GM19324 (cell line): ENCODE results near the gene MICAL3.

Experiments used
- ATAC-seq: cut with Tn5 transposase; IDR thresholded peaks from one replicate; pipeline ENCODE4 v1.9.1; 2021; ENCODE audit warnings: mild to moderate bottlenecking, moderate library complexity; ENCODE audit not compliant: unreplicated experiment, low FRiP score

MICAL3 gene

GRCh38 chr22:17957693-17958092 lies 66.7 kb downstream of the MICAL3 start:
- ATAC-seq: no peak

DNA sequence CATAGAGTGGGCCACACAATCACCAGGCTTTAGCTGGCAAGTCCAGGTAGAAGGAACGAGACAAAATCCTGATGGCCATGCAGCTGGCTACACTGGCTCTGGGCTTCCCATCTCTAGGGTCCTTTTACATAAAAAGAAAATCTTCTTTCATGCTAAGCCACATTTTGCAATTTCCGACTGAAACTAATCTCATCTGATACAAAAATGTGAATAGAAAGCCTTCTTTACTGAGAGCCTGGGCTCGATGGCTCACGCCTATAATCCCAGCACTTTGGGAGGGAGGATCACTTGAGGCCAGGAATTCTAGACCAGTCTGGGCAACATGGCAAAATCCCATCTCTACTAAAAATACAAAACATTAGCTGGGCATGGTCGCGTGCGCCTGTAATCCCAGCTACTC lies 67.2 kb downstream of the MICAL3 start:
- ATAC-seq: no peak

- ATAC-seq: no peak
These were observed 67.7 kb downstream of the MICAL3 start for GRCh38 chr22:17956630-17957029.

DNA sequence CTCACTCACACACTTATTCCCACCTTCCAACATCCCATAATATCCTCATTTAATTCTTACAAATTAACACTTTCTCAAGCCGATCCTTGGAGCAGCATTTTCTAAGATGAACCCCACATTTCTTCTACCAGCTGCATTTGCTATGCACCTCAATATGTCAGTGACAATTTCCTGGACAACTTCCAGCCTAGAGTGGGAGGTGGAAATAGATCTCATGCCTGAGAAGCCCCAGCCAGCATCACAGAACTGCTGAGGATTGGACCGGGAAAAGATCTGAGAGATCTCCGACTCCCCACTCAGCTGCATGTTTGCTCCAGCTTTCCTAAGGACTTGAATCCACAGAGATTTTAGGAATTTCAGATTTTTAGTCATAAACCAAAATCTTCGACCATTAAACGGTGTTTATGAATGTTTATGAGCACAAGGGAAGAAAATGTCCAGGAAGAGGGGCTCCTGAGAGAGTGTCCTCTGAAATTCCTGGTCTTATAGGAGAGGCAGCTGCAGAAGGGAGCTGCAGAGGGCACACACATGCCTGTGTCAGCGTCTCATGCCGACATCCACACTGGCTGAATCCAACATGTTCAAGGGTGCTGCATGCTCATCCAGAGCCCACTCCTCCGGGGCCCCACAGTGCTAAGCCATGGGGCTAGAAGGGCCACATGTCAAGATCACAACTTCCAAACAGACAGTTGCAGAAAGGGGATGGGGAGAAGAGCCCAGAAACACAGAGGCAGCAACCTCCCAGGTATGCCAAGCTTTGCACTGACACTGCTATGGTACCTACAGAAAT lies 68.6 kb downstream of the MICAL3 start:
- ATAC-seq: no peak

DNA sequence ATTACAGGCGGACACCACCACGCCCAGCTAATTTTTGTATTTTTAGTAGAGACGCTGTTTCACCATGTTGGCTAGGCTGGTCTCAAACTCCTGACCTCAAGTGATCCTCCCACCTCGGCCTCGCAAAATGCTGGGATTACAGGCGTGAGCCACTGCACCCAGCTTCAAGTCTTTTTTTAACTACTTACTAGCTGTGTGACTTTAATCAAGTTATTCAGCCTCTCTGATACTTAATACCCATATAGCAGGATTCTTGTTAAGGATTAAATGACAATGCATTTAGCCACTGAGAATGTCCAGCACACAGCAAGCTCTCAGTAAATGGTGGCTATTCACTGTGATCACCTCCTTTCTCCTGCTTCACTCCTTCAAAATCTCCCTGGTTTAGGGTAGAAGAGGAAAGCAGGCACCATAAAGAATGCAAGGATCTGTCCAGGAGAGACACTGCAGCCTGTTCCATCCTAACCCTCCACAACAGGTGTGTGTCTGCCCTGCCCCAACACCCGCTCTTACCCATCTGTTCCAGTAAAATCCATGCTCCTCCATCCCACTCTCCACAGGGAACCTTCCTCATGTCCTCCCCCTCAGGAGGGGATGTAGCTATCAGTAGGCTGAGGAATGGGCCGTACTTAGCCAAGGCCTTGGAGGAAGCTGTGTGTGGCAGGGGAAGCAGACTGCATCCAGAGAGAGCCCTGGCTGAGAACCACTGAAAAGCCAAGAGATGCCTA lies 69.3 kb downstream of the MICAL3 start:
- no peak for ATAC-seq

DNA sequence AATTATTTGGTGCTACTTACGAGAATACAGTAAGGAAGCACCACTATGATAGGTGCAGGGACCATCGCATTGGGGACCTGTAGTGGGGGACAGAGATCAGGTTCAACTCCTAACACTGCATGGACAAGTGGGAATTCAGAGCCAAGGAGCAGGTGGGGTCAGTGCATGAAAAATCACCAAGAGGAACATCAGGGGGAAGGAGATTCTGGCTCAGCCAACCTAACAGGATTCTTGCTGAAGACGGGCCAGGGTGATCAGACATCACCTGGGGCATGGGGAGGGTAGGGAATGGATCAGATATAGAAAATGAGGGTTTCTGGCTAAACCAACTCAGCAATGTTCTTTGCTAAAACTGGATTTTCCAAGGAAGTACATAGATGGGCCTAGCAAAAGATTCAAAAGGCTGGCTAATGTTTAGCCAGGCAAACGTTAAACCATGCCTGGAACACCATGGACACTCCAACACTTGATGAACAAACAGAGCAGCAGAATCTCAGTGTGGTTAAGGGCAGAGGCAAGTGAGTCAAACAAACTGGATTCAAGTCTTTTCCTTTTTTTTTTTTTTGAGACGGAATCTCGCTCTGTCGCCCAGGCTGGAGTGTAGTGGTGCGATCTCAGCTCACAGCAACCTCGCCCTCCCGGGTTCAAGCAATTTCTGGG lies 70.0 kb downstream of the MICAL3 start:
- ATAC-seq: no peak

GRCh38 chr22:17953147-17953546 lies 71.2 kb downstream of the MICAL3 start:
- no peak for ATAC-seq

DNA sequence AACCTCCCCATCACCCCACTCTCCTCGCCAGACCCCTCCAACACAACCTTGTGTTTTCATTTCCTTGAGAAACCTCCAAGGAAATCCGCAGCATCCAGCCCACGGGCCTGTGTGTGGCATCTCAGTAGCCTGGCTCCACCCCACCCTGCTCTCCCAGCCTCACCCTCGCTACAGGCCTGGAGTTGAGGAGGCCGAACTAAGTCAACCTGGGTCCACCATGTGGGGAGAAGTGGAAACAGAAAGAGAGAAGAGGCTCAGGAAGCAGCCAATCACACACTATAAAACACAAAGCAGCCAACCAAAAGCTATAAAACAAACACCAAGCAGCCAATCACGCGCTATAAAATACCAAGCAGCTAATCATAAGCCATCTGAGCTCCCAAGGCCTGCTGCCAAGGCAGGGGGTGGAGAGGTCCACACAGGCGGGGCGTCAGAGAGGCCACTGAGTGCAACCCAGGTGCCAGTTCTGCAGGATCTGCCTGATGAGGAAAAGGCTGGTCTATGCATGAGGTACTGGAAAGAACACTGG lies 72.0 kb downstream of the MICAL3 start:
- ATAC-seq: no peak

DNA sequence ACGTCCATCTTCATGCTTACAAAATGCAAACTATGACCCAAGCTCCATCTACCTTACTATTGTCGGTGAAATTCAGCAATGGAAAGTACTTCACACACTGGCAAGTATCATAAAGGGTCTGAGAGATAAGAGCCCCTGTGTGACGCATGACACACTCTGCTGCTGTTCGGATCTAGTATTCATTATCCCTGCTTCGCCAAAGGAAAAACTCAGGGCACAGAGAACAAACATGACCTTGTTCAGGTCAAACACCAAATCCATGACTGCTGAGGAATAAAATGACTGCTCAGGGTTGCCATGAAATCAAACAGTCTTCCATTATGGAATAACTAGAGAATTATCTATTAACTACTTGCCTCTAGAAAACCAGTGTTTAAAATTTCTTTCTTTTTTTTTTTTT lies 73.0 kb downstream of the MICAL3 start:
- no peak for ATAC-seq

- ATAC-seq: no peak
These were observed 73.6 kb downstream of the MICAL3 start for GRCh38 chr22:17950651-17951214.

- ATAC-seq: no peak
These were observed 74.5 kb downstream of the MICAL3 start for GRCh38 chr22:17949642-17950473.

GRCh38 chr22:17948101-17948500 lies 76.3 kb downstream of the MICAL3 start:
- ATAC-seq: no peak

- no peak for ATAC-seq
These were observed 77.5 kb downstream of the MICAL3 start for GRCh38 chr22:17946662-17947367.

DNA sequence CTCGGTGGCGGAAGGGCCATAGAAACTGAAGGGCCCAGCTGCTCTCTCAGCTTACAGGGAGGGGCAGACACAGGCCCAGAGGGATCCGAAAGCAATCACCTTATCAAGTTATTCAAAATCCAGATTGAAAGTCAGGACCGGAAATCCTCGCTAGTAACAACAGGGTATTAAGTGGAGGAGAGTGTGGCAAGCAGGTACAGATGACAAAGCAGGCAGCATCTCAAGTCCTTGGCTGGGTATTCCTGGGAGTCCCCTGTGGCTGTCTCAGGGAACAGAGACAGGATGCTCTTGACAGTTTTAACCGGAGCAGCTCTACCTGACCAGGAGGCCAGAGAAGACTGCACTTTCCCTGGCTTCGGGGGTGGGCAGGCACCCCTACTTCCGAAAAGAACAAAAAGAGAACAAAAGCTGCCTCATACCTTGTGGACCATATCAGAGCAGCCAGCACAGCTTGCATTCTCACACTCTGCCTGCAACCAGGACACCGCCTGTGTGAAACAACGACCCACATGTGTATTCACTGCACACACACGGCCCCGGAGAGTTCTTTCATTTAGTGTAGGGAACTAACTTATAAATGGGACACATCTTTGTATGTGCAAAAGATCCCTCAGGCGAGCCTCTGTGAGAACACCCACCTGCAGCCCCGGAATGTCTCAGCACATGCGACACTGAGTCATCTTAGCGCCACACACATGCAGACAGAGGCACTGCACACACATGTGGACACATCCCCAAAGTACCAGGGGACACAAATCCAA lies 78.3 kb downstream of the MICAL3 start:
- no peak for ATAC-seq

DNA sequence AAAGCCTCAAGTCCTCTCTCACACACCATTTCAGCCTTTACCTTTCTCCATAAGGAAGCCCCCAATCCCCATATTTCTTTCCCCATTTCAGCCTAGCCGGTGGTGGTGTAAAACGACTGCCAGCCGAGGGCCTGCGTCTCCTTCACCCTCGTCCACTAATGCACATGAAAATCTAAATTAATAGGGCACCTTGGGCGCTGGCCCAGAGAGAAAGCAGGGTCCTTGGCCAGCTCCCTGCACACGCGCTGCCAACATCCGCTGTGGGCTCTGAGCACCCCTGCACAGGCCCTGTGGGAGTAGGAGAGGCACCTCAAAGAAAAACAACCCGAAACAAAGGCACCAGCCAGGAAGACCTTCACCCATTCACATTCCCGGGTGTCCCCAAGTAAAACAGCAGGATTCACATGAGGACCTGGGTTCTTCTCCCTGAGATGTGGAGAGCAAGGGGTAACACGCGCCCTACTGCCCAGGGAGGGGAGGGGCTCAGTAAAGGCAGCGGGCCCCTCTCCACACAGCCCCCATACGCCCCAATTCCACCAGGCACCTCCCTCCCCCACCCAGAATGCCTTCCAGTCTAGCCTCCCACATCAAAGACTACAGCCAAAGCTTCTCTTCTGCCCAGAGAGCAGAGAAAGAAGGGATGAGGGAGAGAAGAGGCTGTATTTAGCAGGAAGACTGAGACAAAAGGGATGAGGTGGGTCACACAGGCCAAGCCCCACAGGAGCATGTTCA lies 79.0 kb downstream of the MICAL3 start:
- ATAC-seq: no peak

DNA sequence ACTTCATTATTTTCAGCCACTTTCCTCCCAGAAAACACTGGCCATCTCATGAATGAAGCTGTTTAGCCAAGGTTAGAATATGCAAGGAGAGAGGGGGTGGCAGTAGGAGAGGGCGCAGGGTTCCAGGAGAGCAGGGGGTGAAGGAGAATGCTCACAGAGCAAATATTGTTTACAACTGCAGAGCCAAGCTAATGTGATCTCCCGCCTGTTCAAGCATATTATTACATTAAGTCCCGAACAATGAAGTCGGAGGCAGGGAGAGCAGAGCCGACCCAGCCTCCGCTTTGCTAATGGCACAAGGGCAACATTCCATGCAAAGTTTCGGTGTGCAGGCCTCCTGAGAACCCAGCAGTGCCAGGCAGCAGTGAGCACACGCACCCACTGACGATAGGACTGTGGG lies 80.1 kb downstream of the MICAL3 start:
- ATAC-seq: no peak

GRCh38 chr22:17943533-17944249 lies 80.7 kb downstream of the MICAL3 start:
- ATAC-seq: no peak
